H1 (cell line): ENCODE results near the gene TMEM252. TPM values are rescaled to one million over a fixed set of nuclear protein-coding genes. Genes with fewer than 3 reads are reported as not detected.

Experiments used
- CTCF ChIA-PET: fragments of 300-600 bp; sonication (Branson Sonifier 250); formaldehyde crosslinking; loops from one replicate; lab custom pipeline; 2021; ENCODE audit not compliant: partially characterized antibody; lab: Charles Lee
- POLR2A ChIA-PET: fragments of 300-600 bp; sonication (Branson Sonifier 250); formaldehyde crosslinking; loops from one replicate; lab custom pipeline; 2021; ENCODE audit warnings: inconsistent platforms; ENCODE audit not compliant: partially characterized antibody; lab: Charles Lee
- DNase-seq, 2 experiments: peaks; one replicate each; pipeline versions ENCODE4 v3.0.0 to v3.0.0-alpha.2; 2010 to 2022; ENCODE audit warnings: low spot score in 2 of 2, low read depth in 1 of 2, mixed read lengths in 1 of 2
- FAIRE-seq: peaks from 2 replicates; lab custom pipeline; 2011; peaks lifted over from hg19 to GRCh38; lab: Jason Lieb, UNC
- H2AFZ ChIP-seq: 2 replicates; pipeline ENCODE4 v1.8.1; 2012; ENCODE audit warnings: low read length, inconsistent platforms
- H2AK5ac ChIP-seq: 2 replicates; pipeline ENCODE4 v1.6.1; 2013; ENCODE audit warnings: low read depth, low read length
- H2BK120ac ChIP-seq: replicated peaks from 2 replicates; pipeline ENCODE3; 2013; ENCODE audit warnings: low read depth, low read length, inconsistent platforms
- H2BK12ac ChIP-seq: 2 replicates; pipeline ENCODE4 v1.6.1; 2013; ENCODE audit warnings: low read depth, low read length
- H2BK15ac ChIP-seq: 2 replicates; pipeline ENCODE4 v1.6.1; 2013; ENCODE audit warnings: low read length
- H2BK20ac ChIP-seq: 2 replicates; pipeline ENCODE4 v1.6.1; 2013; ENCODE audit warnings: low read length
- H2BK5ac ChIP-seq: 2 replicates; pipeline ENCODE4 v1.6.1; 2013; ENCODE audit warnings: low read depth, low read length
- H3K14ac ChIP-seq: 2 replicates; pipeline ENCODE4 v1.6.1; 2013; ENCODE audit warnings: inconsistent platforms; ENCODE audit not compliant: insufficient read length
- H3K18ac ChIP-seq: 2 replicates; pipeline ENCODE4 v1.6.1; 2013; ENCODE audit warnings: low read length; ENCODE audit errors: extremely low read depth
- H3K23ac ChIP-seq: 2 replicates; pipeline ENCODE4 v1.6.1; 2013; ENCODE audit warnings: inconsistent platforms; ENCODE audit not compliant: insufficient read length
- H3K23me2 ChIP-seq: 2 replicates; pipeline ENCODE4 v1.6.1; 2013; ENCODE audit warnings: low read depth, low read length
- H3K27ac ChIP-seq: 2 replicates; pipeline ENCODE4 v1.6.1; 2011; ENCODE audit warnings: low read depth, low read length, inconsistent platforms
- H3K27me3 ChIP-seq, 4 experiments: replicated peaks in 1 of 4; 1 replicate in 1 of 4; 2 replicates in 3 of 4; pipeline versions ENCODE4 v1.6.1 to v1.8.1; 2011 to 2013; ENCODE audit warnings: low read length in 3 of 4, mild to moderate bottlenecking in 3 of 4, inconsistent platforms in 2 of 4, mixed read lengths in 2 of 4, moderate library complexity in 1 of 4; ENCODE audit not compliant: control insufficient read depth in 3 of 4, insufficient read depth in 3 of 4; ENCODE audit errors: extremely low read depth in 1 of 4
- H3K36me3 ChIP-seq, 4 experiments: 2 replicates each; pipeline versions ENCODE4 v1.6.1 to v1.8.1; 2011 to 2013; ENCODE audit warnings: mild to moderate bottlenecking in 4 of 4, low read length in 3 of 4, moderate library complexity in 2 of 4, control low read depth in 1 of 4, inconsistent platforms in 1 of 4; ENCODE audit not compliant: insufficient read depth in 4 of 4, control insufficient read depth in 2 of 4
- H3K4ac ChIP-seq: replicated peaks from 2 replicates; pipeline ENCODE3; 2013; ENCODE audit warnings: low read length, low read depth, mixed read lengths, inconsistent platforms; ENCODE audit not compliant: insufficient read length
- H3K4me1 ChIP-seq, 4 experiments: replicated peaks in 1 of 4; 1 replicate in 1 of 4; 2 replicates in 3 of 4; pipeline versions ENCODE4 v1.6.1 to v1.8.1; 2011 to 2013; ENCODE audit warnings: low read length in 3 of 4, inconsistent platforms in 2 of 4, mixed read lengths in 1 of 4; ENCODE audit not compliant: insufficient read depth in 4 of 4, control insufficient read depth in 3 of 4
- H3K4me2 ChIP-seq, 2 experiments: 2 replicates each; pipeline versions ENCODE4 v1.6.1 to v1.8.1; 2011 to 2013; ENCODE audit warnings: low read depth in 2 of 2, low read length in 2 of 2, control low read depth in 1 of 2, inconsistent platforms in 1 of 2, mild to moderate bottlenecking in 1 of 2; ENCODE audit not compliant: insufficient read depth in 1 of 2
- H3K4me3 ChIP-seq, 4 experiments: fragments of 200-600, 300-600 bp in 1 of 4; sonication (generic), shearing (Covaris generic), sonication (Bioruptor Twin) in 1 of 4; 2 replicates each; pipeline versions ENCODE4 v1.5.1 to v1.8.1; 2011 to 2016; ENCODE audit warnings: low read length in 4 of 4, low read depth in 3 of 4, control low read depth in 2 of 4, inconsistent platforms in 2 of 4, mild to moderate bottlenecking in 2 of 4, mixed read lengths in 1 of 4, moderate library complexity in 1 of 4; ENCODE audit not compliant: insufficient read depth in 2 of 4; ENCODE audit errors: extremely low read depth in 1 of 4
- H3K56ac ChIP-seq: replicated peaks from 2 replicates; pipeline ENCODE3; 2013; ENCODE audit warnings: low read depth, mild to moderate bottlenecking, mixed read lengths, low read length, inconsistent platforms; ENCODE audit not compliant: insufficient read length
- H3K79me1 ChIP-seq: 2 replicates; pipeline ENCODE4 v1.6.1; 2013; ENCODE audit warnings: low read depth, low read length, control low read depth
- H3K79me2 ChIP-seq, 2 experiments: 2 replicates each; pipeline versions ENCODE4 v1.6.1 to v1.8.1; 2012 to 2013; ENCODE audit warnings: low read length in 2 of 2, mild to moderate bottlenecking in 2 of 2, inconsistent platforms in 1 of 2; ENCODE audit not compliant: insufficient read depth in 2 of 2, control insufficient read depth in 1 of 2
- H3K9ac ChIP-seq, 4 experiments: replicated peaks in 1 of 4; 1 replicate in 1 of 4; 2 replicates in 3 of 4; pipeline versions ENCODE4 v1.6.1 to v1.8.1; 2011 to 2013; ENCODE audit warnings: low read depth in 3 of 4, low read length in 3 of 4, control low read depth in 2 of 4, mild to moderate bottlenecking in 2 of 4, moderate library complexity in 2 of 4, inconsistent platforms in 1 of 4; ENCODE audit errors: extremely low read depth in 1 of 4
- H3K9me3 ChIP-seq, 2 experiments: 2 replicates each; pipeline versions ENCODE4 v1.6.1 to v1.8.1; 2012 to 2013; ENCODE audit warnings: mild to moderate bottlenecking in 2 of 2, moderate library complexity in 2 of 2, control low read depth in 1 of 2, inconsistent platforms in 1 of 2, low read depth in 1 of 2, low read length in 1 of 2, mixed read lengths in 1 of 2; ENCODE audit not compliant: insufficient read depth in 2 of 2
- H4K20me1 ChIP-seq, 2 experiments: replicated peaks in 1 of 2; 2 replicates each; pipeline versions ENCODE3 to v1.8.1; 2011 to 2013; ENCODE audit warnings: inconsistent platforms in 2 of 2, low read length in 2 of 2, mild to moderate bottlenecking in 1 of 2; ENCODE audit not compliant: insufficient read depth in 2 of 2, control insufficient read depth in 1 of 2
- H4K5ac ChIP-seq: 2 replicates; pipeline ENCODE4 v1.6.1; 2013; ENCODE audit warnings: low read length, low read depth, mixed read lengths, inconsistent platforms; ENCODE audit not compliant: insufficient read length
- H4K8ac ChIP-seq: 2 replicates; pipeline ENCODE4 v1.8.0; 2013; ENCODE audit warnings: mild to moderate bottlenecking, moderate library complexity, low read length, inconsistent platforms; ENCODE audit not compliant: insufficient read depth; ENCODE audit errors: extremely low read depth
- H4K91ac ChIP-seq: replicated peaks from 2 replicates; pipeline ENCODE3; 2013; ENCODE audit warnings: low read length, mixed read lengths, inconsistent platforms; ENCODE audit not compliant: insufficient read length
- ATF2 ChIP-seq: IDR thresholded peaks from 2 replicates; pipeline ENCODE4 v1.6.1; 2012; ENCODE audit warnings: low read length, inconsistent platforms
- CTBP2 ChIP-seq: IDR thresholded peaks from 2 replicates; pipeline ENCODE4 v1.7.0; 2011; ENCODE audit warnings: borderline replicate concordance, mild to moderate bottlenecking, moderate library complexity, mixed read lengths, low read length; ENCODE audit not compliant: insufficient read depth, insufficient read length
- CTCF ChIP-seq, 3 experiments: IDR thresholded peaks; 1 replicate in 2 of 3; 2 replicates in 1 of 3; pipeline versions ENCODE4 v1.5.1 to v1.6.1; 2011; ENCODE audit warnings: low read length in 3 of 3, mild to moderate bottlenecking in 3 of 3, inconsistent platforms in 2 of 3, low read depth in 1 of 3, moderate library complexity in 1 of 3; ENCODE audit not compliant: insufficient read depth in 1 of 3; ENCODE audit errors: control extremely low read depth in 1 of 3
- GABPA ChIP-seq: IDR thresholded peaks from 2 replicates; pipeline ENCODE4 v1.6.1; 2011; ENCODE audit warnings: mild to moderate bottlenecking, low read length, moderate library complexity, borderline replicate concordance; ENCODE audit not compliant: insufficient read depth
- RFX5 ChIP-seq: IDR thresholded peaks from 2 replicates; pipeline ENCODE4 v1.6.1; 2011; ENCODE audit warnings: low read depth, low read length, improper control_type of control experiment, borderline replicate concordance
- RXRA ChIP-seq: IDR thresholded peaks from 2 replicates; pipeline ENCODE4 v1.6.1; 2011; ENCODE audit warnings: low read depth, mild to moderate bottlenecking, low read length, moderate library complexity; ENCODE audit not compliant: insufficient read depth
- SIRT6 ChIP-seq: IDR thresholded peaks from one replicate; pipeline ENCODE4 v1.7.1; 2012; ENCODE audit warnings: low read length, inconsistent platforms
- SUZ12 ChIP-seq: fragments of 200-600 bp; sonication (generic); IDR thresholded peaks from 2 replicates; pipeline ENCODE4 v1.6.1; 2012; ENCODE audit warnings: mild to moderate bottlenecking, inconsistent platforms, low read length, moderate library complexity, mixed read lengths
- TAF1 ChIP-seq: IDR thresholded peaks from 2 replicates; pipeline ENCODE4 v1.6.1; 2011; ENCODE audit warnings: mild to moderate bottlenecking, low read depth, low read length
- WGBS, 2 experiments: shearing (Covaris generic) in 1 of 2; methylation state at CpG; one replicate each; pipeline versions ENCODE4 v1.1.6 to v1.1.7; 2013 to 2015; ENCODE audit warnings: low lambda C conversion rate in 2 of 2, mixed read lengths in 2 of 2, inconsistent platforms in 1 of 2, low coverage in 1 of 2, missing lambda C conversion rate in 1 of 2; ENCODE audit not compliant: insufficient replicate concordance in 2 of 2, insufficient coverage in 1 of 2, insufficient read length in 1 of 2; ENCODE audit errors: extremely low coverage in 1 of 2, missing lambda C conversion rate in 1 of 2; 5-methylcytosine and 5-hydroxymethylcytosine counted together
- polyA plus RNA-seq, 7 experiments: library from polyadenylated mRNA; depleted of rRNA in 3 of 7; stranded (reverse) in 5 of 7; unstranded in 2 of 7; fragments of >200 nt in 5 of 7; fragments of 200-250 nt in 2 of 7; gene quantifications; 1 replicate in 5 of 7; 2 replicates in 1 of 7; 4 replicates in 1 of 7; pipeline versions ENCODE4 v1.2.1 to v1.2.3, GENCODE V29; 2011 to 2013; ENCODE audit warnings: missing spikeins in 2 of 7, mixed read lengths in 2 of 7
- total RNA-seq: library from RNA; stranded (reverse); fragmentation: NEBNext Ultra II Directional; extraction: Animal tissue kit (Norgen Biotek cat#: 25700); gene quantifications from 2 replicates; pipeline ENCODE4 v1.2.1, GENCODE V29; 2021

Gene TMEM252
- total and polyA plus RNA-seq, 2 of the 8 experiments (the other 6 are each of a cell fraction or from before 2014, with no cell fraction given) = not detected

DNA sequence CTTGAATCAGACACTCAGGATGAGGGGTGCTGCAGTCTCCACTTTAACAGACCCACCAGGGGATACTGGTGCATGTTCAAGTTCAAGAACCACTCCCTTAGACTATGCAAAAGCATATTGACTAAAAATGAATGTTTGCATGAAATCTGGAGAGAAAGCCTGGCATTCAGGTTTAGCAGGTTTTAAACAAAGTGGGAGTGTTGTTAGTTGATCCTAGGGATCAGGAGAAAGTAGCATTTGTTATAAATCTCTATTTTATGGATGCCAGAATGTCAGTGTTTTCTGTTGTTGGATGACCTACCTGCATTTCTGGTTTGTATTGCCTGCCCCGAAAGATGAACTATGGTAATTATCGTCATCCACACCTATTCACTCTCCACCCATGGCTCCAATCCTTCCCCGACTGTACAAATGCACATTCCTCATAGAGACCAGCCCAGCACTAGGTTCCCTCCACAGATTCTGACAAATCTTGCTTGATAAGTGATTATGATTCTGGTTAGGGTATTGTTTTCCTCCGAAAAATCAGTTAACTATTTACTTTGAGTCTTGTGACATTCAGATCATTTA, 17.2 kb downstream of the TMEM252 start:
- Histone ChIP-seq H4K5ac (no peak overlapping the region), H3K9ac (no peak overlapping the region), H3K4me1 (no peaks in the 10 kb centered on the region), H3K79me2 (no peaks in the 10 kb centered on the region), H3K79me1 (no peaks in the 10 kb centered on the region), H3K18ac (no peak overlapping the region), H3K14ac (no peak overlapping the region), H2AFZ (no peak overlapping the region), H3K23me2 (no peaks in the 10 kb centered on the region), H2BK12ac (no peak overlapping the region), H2BK20ac (no peak overlapping the region), H3K4me2 (no peak overlapping the region), H2AK5ac (no peak overlapping the region), H3K23ac (no peak overlapping the region), H3K27ac (no peak overlapping the region), H4K8ac (no peak overlapping the region), H3K4ac (no peak overlapping the region), H3K27me3 (peaks cover 0 to 3% (median 0%) of the 10 kb centered on the region in 4 experiments; a peak in 3 of 7 replicates), H3K36me3 (no peaks in the 10 kb centered on the region), H2BK15ac (no peak overlapping the region), H3K4me3 (no peak overlapping the region), H3K9me3 (no peaks in the 10 kb centered on the region), H3K56ac (no peak overlapping the region), H4K91ac (no peak overlapping the region), H4K20me1 (no peaks in the 10 kb centered on the region), H2BK5ac (no peak overlapping the region), H2BK120ac (no peak overlapping the region)
- 86% methylated on average over 4 of the region's 4 CpGs; no CpG with 5 or more reads in 1 of the 2 experiments for WGBS, 2 experiments
- CTCF ChIA-PET = no interaction called here
- no peak for DNase-seq
- no peak for FAIRE-seq
- POLR2A ChIA-PET = no interaction called here
- no peak for TF ChIP-seq CTBP2
- no peak for TF ChIP-seq RFX5
- TF ChIP-seq TAF1 = no peak
- no peak for TF ChIP-seq RXRA
- TF ChIP-seq SIRT6 = no peak
- TF ChIP-seq GABPA = no peak
- no peak for TF ChIP-seq ATF2
- TF ChIP-seq CTCF (IDR thresholded peaks at IDR 0.05; ENCODE audit: control extremely low read depth in 1 of 3, insufficient read depth in 1 of 3, low read depth in 1 of 3, low read length in 3 of 3) = no peak
- TF ChIP-seq SUZ12 = no peak
